H1 (cell line): Measurements from ENCODE around the gene OPCML. TPM values are rescaled to one million over a fixed set of nuclear protein-coding genes. Genes with fewer than 3 reads are reported as not detected.
A peak's percentile ranks its signal among the peaks of the same experiment; 100 is the strongest.

ENCODE experiments used
- CTCF ChIA-PET: fragments of 300-600 bp; sonication (Branson Sonifier 250); formaldehyde crosslinking; loops from one replicate; lab custom pipeline; 2021; ENCODE audit not compliant: partially characterized antibody; lab: Charles Lee
- POLR2A ChIA-PET: fragments of 300-600 bp; sonication (Branson Sonifier 250); formaldehyde crosslinking; loops from one replicate; lab custom pipeline; 2021; ENCODE audit warnings: inconsistent platforms; ENCODE audit not compliant: partially characterized antibody; lab: Charles Lee
- DNase-seq, 2 experiments: peaks; one replicate each; pipeline versions ENCODE4 v3.0.0 to v3.0.0-alpha.2; 2010 to 2022; ENCODE audit warnings: low spot score in 2 of 2, low read depth in 1 of 2, mixed read lengths in 1 of 2
- FAIRE-seq: peaks from 2 replicates; lab custom pipeline; 2011; peaks lifted over from hg19 to GRCh38; lab: Jason Lieb, UNC
- H2AFZ ChIP-seq: 2 replicates; pipeline ENCODE4 v1.8.1; 2012; ENCODE audit warnings: low read length, inconsistent platforms
- H2AK5ac ChIP-seq: 2 replicates; pipeline ENCODE4 v1.6.1; 2013; ENCODE audit warnings: low read depth, low read length
- H2BK120ac ChIP-seq: replicated peaks from 2 replicates; pipeline ENCODE3; 2013; ENCODE audit warnings: low read depth, low read length, inconsistent platforms
- H2BK12ac ChIP-seq: 2 replicates; pipeline ENCODE4 v1.6.1; 2013; ENCODE audit warnings: low read depth, low read length
- H2BK15ac ChIP-seq: 2 replicates; pipeline ENCODE4 v1.6.1; 2013; ENCODE audit warnings: low read length
- H2BK20ac ChIP-seq: 2 replicates; pipeline ENCODE4 v1.6.1; 2013; ENCODE audit warnings: low read length
- H2BK5ac ChIP-seq: 2 replicates; pipeline ENCODE4 v1.6.1; 2013; ENCODE audit warnings: low read depth, low read length
- H3K14ac ChIP-seq: 2 replicates; pipeline ENCODE4 v1.6.1; 2013; ENCODE audit warnings: inconsistent platforms; ENCODE audit not compliant: insufficient read length
- H3K18ac ChIP-seq: 2 replicates; pipeline ENCODE4 v1.6.1; 2013; ENCODE audit warnings: low read length; ENCODE audit errors: extremely low read depth
- H3K23ac ChIP-seq: 2 replicates; pipeline ENCODE4 v1.6.1; 2013; ENCODE audit warnings: inconsistent platforms; ENCODE audit not compliant: insufficient read length
- H3K23me2 ChIP-seq: 2 replicates; pipeline ENCODE4 v1.6.1; 2013; ENCODE audit warnings: low read depth, low read length
- H3K27ac ChIP-seq: 2 replicates; pipeline ENCODE4 v1.6.1; 2011; ENCODE audit warnings: low read depth, low read length, inconsistent platforms
- H3K27me3 ChIP-seq, 4 experiments: replicated peaks in 1 of 4; 1 replicate in 1 of 4; 2 replicates in 3 of 4; pipeline versions ENCODE4 v1.6.1 to v1.8.1; 2011 to 2013; ENCODE audit warnings: low read length in 3 of 4, mild to moderate bottlenecking in 3 of 4, inconsistent platforms in 2 of 4, mixed read lengths in 2 of 4, moderate library complexity in 1 of 4; ENCODE audit not compliant: control insufficient read depth in 3 of 4, insufficient read depth in 3 of 4; ENCODE audit errors: extremely low read depth in 1 of 4
- H3K36me3 ChIP-seq, 4 experiments: 2 replicates each; pipeline versions ENCODE4 v1.6.1 to v1.8.1; 2011 to 2013; ENCODE audit warnings: mild to moderate bottlenecking in 4 of 4, low read length in 3 of 4, moderate library complexity in 2 of 4, control low read depth in 1 of 4, inconsistent platforms in 1 of 4; ENCODE audit not compliant: insufficient read depth in 4 of 4, control insufficient read depth in 2 of 4
- H3K4ac ChIP-seq: replicated peaks from 2 replicates; pipeline ENCODE3; 2013; ENCODE audit warnings: low read length, low read depth, mixed read lengths, inconsistent platforms; ENCODE audit not compliant: insufficient read length
- H3K4me1 ChIP-seq, 4 experiments: replicated peaks in 1 of 4; 1 replicate in 1 of 4; 2 replicates in 3 of 4; pipeline versions ENCODE4 v1.6.1 to v1.8.1; 2011 to 2013; ENCODE audit warnings: low read length in 3 of 4, inconsistent platforms in 2 of 4, mixed read lengths in 1 of 4; ENCODE audit not compliant: insufficient read depth in 4 of 4, control insufficient read depth in 3 of 4
- H3K4me2 ChIP-seq, 2 experiments: 2 replicates each; pipeline versions ENCODE4 v1.6.1 to v1.8.1; 2011 to 2013; ENCODE audit warnings: low read depth in 2 of 2, low read length in 2 of 2, control low read depth in 1 of 2, inconsistent platforms in 1 of 2, mild to moderate bottlenecking in 1 of 2; ENCODE audit not compliant: insufficient read depth in 1 of 2
- H3K4me3 ChIP-seq, 4 experiments: fragments of 200-600, 300-600 bp in 1 of 4; sonication (generic), shearing (Covaris generic), sonication (Bioruptor Twin) in 1 of 4; 2 replicates each; pipeline versions ENCODE4 v1.5.1 to v1.8.1; 2011 to 2016; ENCODE audit warnings: low read length in 4 of 4, low read depth in 3 of 4, control low read depth in 2 of 4, inconsistent platforms in 2 of 4, mild to moderate bottlenecking in 2 of 4, mixed read lengths in 1 of 4, moderate library complexity in 1 of 4; ENCODE audit not compliant: insufficient read depth in 2 of 4; ENCODE audit errors: extremely low read depth in 1 of 4
- H3K56ac ChIP-seq: replicated peaks from 2 replicates; pipeline ENCODE3; 2013; ENCODE audit warnings: low read depth, mild to moderate bottlenecking, mixed read lengths, low read length, inconsistent platforms; ENCODE audit not compliant: insufficient read length
- H3K79me1 ChIP-seq: 2 replicates; pipeline ENCODE4 v1.6.1; 2013; ENCODE audit warnings: low read depth, low read length, control low read depth
- H3K79me2 ChIP-seq, 2 experiments: 2 replicates each; pipeline versions ENCODE4 v1.6.1 to v1.8.1; 2012 to 2013; ENCODE audit warnings: low read length in 2 of 2, mild to moderate bottlenecking in 2 of 2, inconsistent platforms in 1 of 2; ENCODE audit not compliant: insufficient read depth in 2 of 2, control insufficient read depth in 1 of 2
- H3K9ac ChIP-seq, 4 experiments: replicated peaks in 1 of 4; 1 replicate in 1 of 4; 2 replicates in 3 of 4; pipeline versions ENCODE4 v1.6.1 to v1.8.1; 2011 to 2013; ENCODE audit warnings: low read depth in 3 of 4, low read length in 3 of 4, control low read depth in 2 of 4, mild to moderate bottlenecking in 2 of 4, moderate library complexity in 2 of 4, inconsistent platforms in 1 of 4; ENCODE audit errors: extremely low read depth in 1 of 4
- H3K9me3 ChIP-seq, 2 experiments: 2 replicates each; pipeline versions ENCODE4 v1.6.1 to v1.8.1; 2012 to 2013; ENCODE audit warnings: mild to moderate bottlenecking in 2 of 2, moderate library complexity in 2 of 2, control low read depth in 1 of 2, inconsistent platforms in 1 of 2, low read depth in 1 of 2, low read length in 1 of 2, mixed read lengths in 1 of 2; ENCODE audit not compliant: insufficient read depth in 2 of 2
- H4K20me1 ChIP-seq, 2 experiments: replicated peaks in 1 of 2; 2 replicates each; pipeline versions ENCODE3 to v1.8.1; 2011 to 2013; ENCODE audit warnings: inconsistent platforms in 2 of 2, low read length in 2 of 2, mild to moderate bottlenecking in 1 of 2; ENCODE audit not compliant: insufficient read depth in 2 of 2, control insufficient read depth in 1 of 2
- H4K5ac ChIP-seq: 2 replicates; pipeline ENCODE4 v1.6.1; 2013; ENCODE audit warnings: low read length, low read depth, mixed read lengths, inconsistent platforms; ENCODE audit not compliant: insufficient read length
- H4K8ac ChIP-seq: 2 replicates; pipeline ENCODE4 v1.8.0; 2013; ENCODE audit warnings: mild to moderate bottlenecking, moderate library complexity, low read length, inconsistent platforms; ENCODE audit not compliant: insufficient read depth; ENCODE audit errors: extremely low read depth
- H4K91ac ChIP-seq: replicated peaks from 2 replicates; pipeline ENCODE3; 2013; ENCODE audit warnings: low read length, mixed read lengths, inconsistent platforms; ENCODE audit not compliant: insufficient read length
- CEBPB ChIP-seq: IDR thresholded peaks from 2 replicates; pipeline ENCODE4 v1.6.1; 2012; ENCODE audit warnings: low read depth, low read length
- FOSL1 ChIP-seq: IDR thresholded peaks from 2 replicates; pipeline ENCODE4 v1.6.1; 2011; ENCODE audit warnings: mild to moderate bottlenecking, low read depth, low read length, moderate library complexity; ENCODE audit not compliant: insufficient read depth
- GABPA ChIP-seq: IDR thresholded peaks from 2 replicates; pipeline ENCODE4 v1.6.1; 2011; ENCODE audit warnings: mild to moderate bottlenecking, low read length, moderate library complexity, borderline replicate concordance; ENCODE audit not compliant: insufficient read depth
- POLR2AphosphoS5 ChIP-seq: IDR thresholded peaks from 2 replicates; pipeline ENCODE4 v1.6.1; 2011; ENCODE audit warnings: low read depth, low read length
- RNF2 ChIP-seq: fragments of 200-900, 300-1000 bp; sonication (generic); IDR thresholded peaks from 2 replicates; pipeline ENCODE4 v1.7.1; 2016; ENCODE audit warnings: borderline replicate concordance, low read depth, mild to moderate bottlenecking, antibody characterized with exemption, low read length; ENCODE audit not compliant: poor library complexity, severe bottlenecking; ENCODE audit errors: missing control alignments
- SRF ChIP-seq: IDR thresholded peaks from 2 replicates; pipeline ENCODE4 v1.6.1; 2011; ENCODE audit warnings: mild to moderate bottlenecking, low read depth, low read length, moderate library complexity
- whole genome bisulfite sequencing, 2 experiments: shearing (Covaris generic) in 1 of 2; methylation state at CpG; one replicate each; pipeline versions ENCODE4 v1.1.6 to v1.1.7; 2013 to 2015; ENCODE audit warnings: low lambda C conversion rate in 2 of 2, mixed read lengths in 2 of 2, inconsistent platforms in 1 of 2, low coverage in 1 of 2, missing lambda C conversion rate in 1 of 2; ENCODE audit not compliant: insufficient replicate concordance in 2 of 2, insufficient coverage in 1 of 2, insufficient read length in 1 of 2; ENCODE audit errors: extremely low coverage in 1 of 2, missing lambda C conversion rate in 1 of 2; 5-methylcytosine and 5-hydroxymethylcytosine counted together
- polyA plus RNA-seq, 7 experiments: library from polyadenylated mRNA; depleted of rRNA in 3 of 7; stranded (reverse) in 5 of 7; unstranded in 2 of 7; fragments of >200 nt in 5 of 7; fragments of 200-250 nt in 2 of 7; gene quantifications; 1 replicate in 5 of 7; 2 replicates in 1 of 7; 4 replicates in 1 of 7; pipeline versions ENCODE4 v1.2.1 to v1.2.3, GENCODE V29; 2011 to 2013; ENCODE audit warnings: missing spikeins in 2 of 7, mixed read lengths in 2 of 7
- total RNA-seq: library from RNA; stranded (reverse); fragmentation: NEBNext Ultra II Directional; extraction: Animal tissue kit (Norgen Biotek cat#: 25700); gene quantifications from 2 replicates; pipeline ENCODE4 v1.2.1, GENCODE V29; 2021

Gene OPCML
- total and polyA plus RNA-seq, 2 of the 8 experiments (the other 6 are each of a cell fraction or from before 2014, with no cell fraction given): 2.3 to 3.1 TPM

DNA sequence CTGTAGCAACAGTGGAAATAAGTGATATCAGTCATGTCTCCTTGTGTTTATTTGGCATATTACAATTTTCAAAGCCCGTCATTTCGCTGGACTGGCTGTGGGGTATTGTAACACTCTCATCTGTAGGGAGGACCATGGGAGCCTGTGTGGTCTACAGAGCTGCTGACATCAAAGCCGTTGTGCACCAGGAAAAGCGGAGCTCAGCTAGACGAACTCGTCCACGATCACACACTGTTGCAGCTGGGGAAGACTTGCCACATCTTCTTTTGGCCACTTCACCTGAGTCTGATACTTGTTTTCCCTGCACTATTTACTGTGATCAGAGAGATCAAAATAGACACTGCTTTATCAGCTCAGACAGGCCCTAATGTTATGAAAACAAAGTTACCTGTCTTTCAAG lies 741.3 kb downstream of the OPCML start:
- H4K91ac ChIP-seq: no peak overlapping the region
- no peak overlapping the region for H3K4ac ChIP-seq
- H3K9ac ChIP-seq: no peak overlapping the region
- no peaks in the 10 kb centered on the region for H3K9me3 ChIP-seq
- H3K18ac ChIP-seq: peak overlapping the region; percentile 60; the same call in 1 of the 2 replicates
- H4K20me1 ChIP-seq: no peaks in the 10 kb centered on the region
- H3K14ac ChIP-seq: no peak overlapping the region
- H2BK20ac ChIP-seq: no peak overlapping the region
- no peak for DNase-seq
- no peak overlapping the region for H4K8ac ChIP-seq
- H3K36me3 ChIP-seq: no peaks in the 10 kb centered on the region
- TF ChIP-seq POLR2AphosphoS5: no peak
- no peak for TF ChIP-seq GABPA
- no peak for TF ChIP-seq RNF2
- no peak for TF ChIP-seq CEBPB
- TF ChIP-seq SRF: no peak
- no peak for TF ChIP-seq FOSL1
- no peak overlapping the region for H3K4me3 ChIP-seq
- no peak overlapping the region for H3K27ac ChIP-seq
- H3K23ac ChIP-seq: no peak overlapping the region
- H3K79me2 ChIP-seq: no peaks in the 10 kb centered on the region
- H3K56ac ChIP-seq: no peak overlapping the region
- no peak for FAIRE-seq
- no peak overlapping the region for H2BK5ac ChIP-seq
- H3K27me3 ChIP-seq: no peaks in the 10 kb centered on the region; a peak in 3 of 7 replicates
- no peak overlapping the region for H2BK120ac ChIP-seq
- H4K5ac ChIP-seq: no peak overlapping the region
- ChIA-PET CTCF (interaction anchor here (1.3 kb wide), 2 partner anchors 13 to 14 kb away, joined by 3 to 6 read pairs; no protein-coding TSS in a partner anchor), POLR2A (no interaction called here)
- H2AFZ ChIP-seq: no peak overlapping the region
- no peaks in the 10 kb centered on the region for H3K79me1 ChIP-seq
- no peaks in the 10 kb centered on the region; the same call in 1 of the 2 replicates for H3K23me2 ChIP-seq
- H2BK15ac ChIP-seq: no peak overlapping the region
- H2AK5ac ChIP-seq: no peak overlapping the region
- peaks cover 6 to 23% (median 7%) of the 10 kb centered on the region in 4 experiments for H3K4me1 ChIP-seq
- H2BK12ac ChIP-seq: no peak overlapping the region
- WGBS, 2 experiments: 87% methylated on average over 7 of the region's 7 CpGs; no CpG with 5 or more reads in 1 of the 2 experiments
- no peak overlapping the region; a peak in 1 of 4 replicates for H3K4me2 ChIP-seq
